ENCODE measurements around the gene FOCAD. TPM values are rescaled to one million over a fixed set of nuclear protein-coding genes. Genes with fewer than 3 reads are reported as not detected.

The FOCAD gene
- total RNA-seq, 1 donor from 2014 or later = 52.5 TPM

- DNase-seq (ENCODE audit: low spot score) = no peak
Measured at GRCh38 chr9:20791682-20792081, 107.6 kb downstream of the FOCAD start.

- DNase-seq (ENCODE audit: low spot score) = no peak
Measured at GRCh38 chr9:20804489-20805250, 120.6 kb downstream of the FOCAD start.

GRCh38 chr9:20805766-20806165 is 121.7 kb downstream of the FOCAD start:
- DNase-seq (ENCODE audit: low spot score) = no peak

GRCh38 chr9:20808002-20808401 is 123.9 kb downstream of the FOCAD start:
- no peak for DNase-seq (ENCODE audit: low spot score)

GRCh38 chr9:20811872-20812271 is 127.8 kb downstream of the FOCAD start:
- no peak for DNase-seq (ENCODE audit: low spot score)

GRCh38 chr9:20815923-20816703 is 132.1 kb downstream of the FOCAD start:
- no peak for DNase-seq (ENCODE audit: low spot score)

- no peak for DNase-seq (ENCODE audit: low spot score)
Measured at GRCh38 chr9:20823051-20823450, 139.0 kb downstream of the FOCAD start.

GRCh38 chr9:20831028-20831427 is 147.0 kb downstream of the FOCAD start:
- DNase-seq (ENCODE audit: low spot score) = no peak

- no peak for DNase-seq (ENCODE audit: low spot score)
Measured at GRCh38 chr9:20832775-20833174, 148.7 kb downstream of the FOCAD start.

GRCh38 chr9:20835377-20836286 is 151.6 kb downstream of the FOCAD start:
- DNase-seq (ENCODE audit: low spot score) = no peak

- DNase-seq (ENCODE audit: low spot score) = no peak
Measured at GRCh38 chr9:20837166-20837565, 153.1 kb downstream of the FOCAD start.

- DNase-seq (ENCODE audit: low spot score) = no peak
Measured at GRCh38 chr9:20838218-20838617, 154.2 kb downstream of the FOCAD start.

GRCh38 chr9:20844916-20845315 is 160.9 kb downstream of the FOCAD start:
- no peak for DNase-seq (ENCODE audit: low spot score)

GRCh38 chr9:20848490-20848889 is 164.4 kb downstream of the FOCAD start:
- DNase-seq (ENCODE audit: low spot score) = no peak

- no peak for DNase-seq (ENCODE audit: low spot score)
Measured at GRCh38 chr9:20853866-20854265, 169.8 kb downstream of the FOCAD start.

GRCh38 chr9:20854444-20854843 is 170.4 kb downstream of the FOCAD start:
- peak; percentile 5 for DNase-seq (ENCODE audit: low spot score)

- DNase-seq (ENCODE audit: low spot score) = no peak
Measured at GRCh38 chr9:20863945-20864344, 179.9 kb downstream of the FOCAD start.

GRCh38 chr9:20865347-20865746 is 181.3 kb downstream of the FOCAD start:
- no peak for DNase-seq (ENCODE audit: low spot score)

- DNase-seq (ENCODE audit: low spot score) = no peak
Measured at GRCh38 chr9:20870115-20870514, 186.1 kb downstream of the FOCAD start.

GRCh38 chr9:20872340-20872977 is 188.4 kb downstream of the FOCAD start:
- DNase-seq (ENCODE audit: low spot score) = no peak

GRCh38 chr9:20873240-20873865 is 189.3 kb downstream of the FOCAD start:
- no peak for DNase-seq (ENCODE audit: low spot score)
